SK-N-MC (cell line): ENCODE data around the gene UNC93B1.

Experiments
- DNase-seq: peaks from one replicate; pipeline ENCODE4 v3.0.0-alpha.2; 2011; ENCODE audit warnings: low read depth, low spot score
- H3K27ac ChIP-seq: fragments of 200-600 bp; sonication (generic); 2 replicates; pipeline ENCODE4 v1.5.1; 2016; ENCODE audit warnings: mixed run types
- H3K36me3 ChIP-seq: fragments of 200-600 bp; sonication (generic); 2 replicates; pipeline ENCODE4 v1.6.1; 2017; ENCODE audit warnings: antibody characterized with exemption, low read length, mixed read lengths; ENCODE audit not compliant: insufficient read depth
- H3K4me3 ChIP-seq: fragments of 200-600 bp; sonication (generic); 2 replicates; pipeline ENCODE4 v1.5.1; 2016
- H3K9ac ChIP-seq: fragments of 200-600 bp; sonication (generic); 2 replicates; pipeline ENCODE4 v1.8.0; 2017; ENCODE audit warnings: mixed run types, mixed read lengths; ENCODE audit not compliant: insufficient read length
- H3K9me3 ChIP-seq: fragments of 200-600 bp; sonication (generic); 2 replicates; pipeline ENCODE4 v1.6.1; 2017; ENCODE audit warnings: low read depth, mild to moderate bottlenecking, antibody characterized with exemption, low read length, moderate library complexity, mixed read lengths
- EZH2 ChIP-seq: fragments of 200-600 bp; sonication (generic); IDR thresholded peaks from one replicate; pipeline ENCODE4 v1.6.1; 2017; ENCODE audit warnings: antibody characterized with exemption
- FOXP2 ChIP-seq: optimal IDR thresholded peaks from 2 replicates; pipeline ENCODE3; 2011; ENCODE audit warnings: mild to moderate bottlenecking, moderate library complexity; ENCODE audit not compliant: insufficient read depth; ENCODE audit errors: extremely low read length, control extremely low read depth
- POLR2AphosphoS5 ChIP-seq: IDR thresholded peaks from 2 replicates; pipeline ENCODE4 v1.6.1; 2012; ENCODE audit warnings: mild to moderate bottlenecking, low read depth, low read length, borderline replicate concordance

UNC93B1 gene

DNA sequence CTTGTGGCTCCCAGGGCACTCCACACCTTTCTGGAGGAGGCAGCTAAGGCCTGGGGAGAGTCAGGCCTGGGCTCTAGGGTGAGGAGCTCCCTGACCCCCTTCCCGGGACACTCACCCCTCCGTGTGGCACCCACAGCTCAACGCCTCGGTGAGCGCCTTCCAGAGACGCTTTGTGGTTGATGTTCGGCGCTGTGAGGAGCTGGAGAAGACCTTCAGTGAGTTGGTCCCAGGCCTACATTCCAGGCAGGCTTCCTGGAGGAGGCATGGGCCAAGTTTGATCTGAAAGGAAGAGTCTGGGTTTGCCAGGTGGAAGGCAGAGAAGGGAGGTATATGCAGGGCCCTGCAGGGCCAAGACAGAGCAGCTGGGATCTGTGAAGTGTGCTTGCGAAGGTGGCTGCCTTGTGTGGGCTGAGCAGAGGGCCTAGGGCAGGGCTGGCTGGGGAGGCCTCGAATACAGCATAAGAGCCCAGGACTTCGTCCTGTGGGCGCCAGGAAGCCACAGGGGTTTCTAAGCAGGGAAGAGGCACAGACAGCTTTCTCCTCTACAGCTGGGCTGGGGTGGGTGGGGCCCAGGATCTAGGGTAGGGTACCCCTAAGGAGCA is 37.8 kb upstream of the UNC93B1 start:
- TF ChIP-seq POLR2AphosphoS5 (no peak), FOXP2 (no peak), EZH2 (no peak)
- no peak overlapping the region for H3K27ac ChIP-seq

DNA sequence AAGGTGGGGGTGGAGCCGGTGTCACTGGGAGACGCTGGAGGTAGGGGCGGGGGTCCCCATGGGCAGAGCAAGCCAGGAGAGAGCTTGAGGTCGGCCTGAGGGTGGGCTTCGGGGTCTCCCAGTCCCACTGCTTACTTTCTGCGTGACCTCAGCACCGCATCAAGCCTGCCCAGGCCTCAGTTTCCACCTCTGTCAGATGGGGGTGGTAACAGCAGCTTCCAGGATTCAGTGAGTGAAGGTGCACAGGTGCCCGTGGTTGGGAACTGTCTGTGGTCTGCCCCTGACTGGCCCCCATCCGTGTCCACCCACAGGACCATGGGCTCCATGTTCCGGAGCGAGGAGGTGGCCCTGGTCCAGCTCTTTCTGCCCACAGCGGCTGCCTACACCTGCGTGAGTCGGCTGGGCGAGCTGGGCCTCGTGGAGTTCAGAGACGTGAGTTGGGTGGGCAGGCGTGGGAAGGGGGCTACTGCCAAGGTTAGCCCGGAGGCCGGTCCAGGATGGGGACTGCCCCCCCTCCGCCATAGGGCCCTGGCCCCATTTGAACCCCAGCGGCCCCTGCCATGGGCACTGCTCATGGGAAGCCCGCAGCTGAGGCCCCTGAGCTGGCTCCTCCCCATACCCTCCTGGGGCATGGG is 37.2 kb upstream of the UNC93B1 start:
- Histone ChIP-seq H3K27ac (no peak overlapping the region), H3K4me3 (no peak overlapping the region)

More for the DNA sequence above, 37.8 kb upstream of the UNC93B1 start:
- Histone ChIP-seq H3K9me3 (no peaks in the 10 kb centered on the region), H3K36me3 (no peaks in the 10 kb centered on the region), H3K4me3 (no peak overlapping the region), H3K9ac (no peak overlapping the region)
- DNase-seq: no peak

DNA sequence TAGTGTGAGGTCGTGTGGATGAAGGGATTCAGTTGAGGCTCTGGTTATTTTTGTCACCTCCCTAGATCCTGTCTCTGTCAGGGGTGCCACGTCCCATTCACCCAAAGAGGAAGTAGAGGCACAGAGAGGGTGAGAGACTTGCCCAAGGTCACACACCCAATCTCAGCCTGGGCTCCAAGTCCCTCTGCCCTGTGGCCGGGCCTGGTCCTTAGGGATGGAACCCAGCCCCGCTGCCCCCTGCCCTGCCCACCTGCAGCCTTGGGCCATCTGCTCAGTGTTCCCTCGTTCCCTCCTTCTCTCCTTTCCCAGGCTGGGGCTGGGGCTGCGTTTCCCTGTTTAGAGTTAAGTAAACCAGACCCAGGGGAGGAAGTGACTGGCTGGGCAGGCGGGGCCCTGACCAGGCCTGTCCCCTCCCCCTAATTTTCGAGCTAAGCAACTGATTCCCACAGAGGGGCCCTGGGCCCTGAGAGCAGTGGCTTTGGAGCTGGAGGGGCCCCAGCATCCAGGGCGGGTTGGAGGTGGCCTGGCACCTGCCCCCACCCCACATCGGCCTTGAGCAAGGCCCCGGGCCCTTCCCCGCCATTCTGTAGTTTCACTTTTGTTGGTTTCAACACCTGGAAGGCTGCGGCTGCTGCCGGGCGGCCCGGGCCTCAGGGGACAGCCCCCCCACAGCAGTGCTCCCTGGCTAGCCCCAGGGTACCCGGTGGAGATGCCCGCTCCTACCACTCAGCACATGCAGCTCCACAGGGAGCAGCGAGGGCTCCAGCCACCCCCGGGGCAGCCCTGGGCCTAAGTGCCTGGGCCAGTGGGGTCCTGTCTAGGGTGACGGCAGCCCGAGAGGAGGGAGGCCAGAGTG is 36.4 kb upstream of the UNC93B1 start:
- no peak for DNase-seq
- no peaks in the 10 kb centered on the region for H3K36me3 ChIP-seq
- H3K4me3 ChIP-seq: peak overlapping the region; percentile 22; the same call in 1 of the 2 replicates
- no peaks in the 10 kb centered on the region for H3K9me3 ChIP-seq
- TF ChIP-seq FOXP2: no peak
- TF ChIP-seq EZH2: no peak
- no peak for TF ChIP-seq POLR2AphosphoS5
- H3K27ac ChIP-seq: no peak overlapping the region
- no peak overlapping the region for H3K9ac ChIP-seq

More for the DNA sequence above, 37.2 kb upstream of the UNC93B1 start:
- TF ChIP-seq FOXP2 (no peak), EZH2 (no peak), POLR2AphosphoS5 (no peak)
- H3K9ac ChIP-seq: no peak overlapping the region
- DNase-seq: no peak
- H3K9me3 ChIP-seq: no peaks in the 10 kb centered on the region
- no peaks in the 10 kb centered on the region for H3K36me3 ChIP-seq

DNA sequence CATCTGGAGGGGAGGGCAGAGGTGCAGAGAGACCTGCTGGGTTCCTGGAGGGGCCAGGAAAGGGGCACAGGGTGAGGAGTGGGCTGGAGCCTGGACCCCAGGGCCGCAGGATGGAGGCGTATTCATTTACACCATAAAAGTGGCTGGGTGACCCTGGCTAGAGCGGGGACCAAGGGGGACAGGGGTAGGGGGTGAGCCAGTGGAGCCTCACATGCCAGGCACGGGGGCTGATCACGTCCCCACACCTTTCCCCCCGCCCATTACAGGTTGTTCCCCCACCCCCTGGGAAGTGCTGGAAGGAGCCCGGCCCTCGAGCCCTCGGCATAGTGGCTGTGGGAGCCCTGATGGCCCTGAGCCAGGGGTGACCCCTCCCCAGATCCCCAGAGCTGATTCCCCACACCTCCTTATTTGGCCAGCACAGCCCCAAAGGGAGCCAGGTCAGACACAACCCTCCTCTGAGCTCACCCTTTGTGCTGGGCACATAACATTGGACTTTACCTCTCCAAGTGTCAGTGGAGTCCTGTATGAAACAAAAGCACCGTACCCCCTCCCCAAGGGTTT is 35.7 kb upstream of the UNC93B1 start:
- Histone ChIP-seq H3K9me3 (no peaks in the 10 kb centered on the region), H3K27ac (no peak overlapping the region), H3K36me3 (no peaks in the 10 kb centered on the region; the same call in 1 of the 2 replicates), H3K4me3 (peak overlapping the region; percentile 62; the same call in 1 of the 2 replicates), H3K9ac (no peak overlapping the region)
- no peak for TF ChIP-seq FOXP2
- no peak for TF ChIP-seq POLR2AphosphoS5
- TF ChIP-seq EZH2: no peak
- DNase-seq: no peak

GRCh38 chr11:68038718-68039525 is 35.0 kb upstream of the UNC93B1 start, which contains the start of gene TCIRG1:
Gene TCIRG1, plus strand, starts transcription at chr11:68039025. Its CDS starts 2,247 bp downstream, at chr11:68041272.
- DNase-seq: no peak
- Histone ChIP-seq H3K9me3 (no peaks in the 10 kb centered on the region), H3K9ac (peak within 1 kb of the TSS; percentile 45), H3K27ac (peak within 1 kb of the TSS; percentile 36), H3K36me3 (peaks cover 5% of the 10 kb centered on the region; the same call in 1 of the 2 replicates), H3K4me3 (peak within 1 kb of the TSS; percentile 62)
- TF ChIP-seq EZH2 (no peak), FOXP2 (peak; percentile 14), POLR2AphosphoS5 (peak; percentile 27; the same call in 1 of the 2 replicates)

DNA sequence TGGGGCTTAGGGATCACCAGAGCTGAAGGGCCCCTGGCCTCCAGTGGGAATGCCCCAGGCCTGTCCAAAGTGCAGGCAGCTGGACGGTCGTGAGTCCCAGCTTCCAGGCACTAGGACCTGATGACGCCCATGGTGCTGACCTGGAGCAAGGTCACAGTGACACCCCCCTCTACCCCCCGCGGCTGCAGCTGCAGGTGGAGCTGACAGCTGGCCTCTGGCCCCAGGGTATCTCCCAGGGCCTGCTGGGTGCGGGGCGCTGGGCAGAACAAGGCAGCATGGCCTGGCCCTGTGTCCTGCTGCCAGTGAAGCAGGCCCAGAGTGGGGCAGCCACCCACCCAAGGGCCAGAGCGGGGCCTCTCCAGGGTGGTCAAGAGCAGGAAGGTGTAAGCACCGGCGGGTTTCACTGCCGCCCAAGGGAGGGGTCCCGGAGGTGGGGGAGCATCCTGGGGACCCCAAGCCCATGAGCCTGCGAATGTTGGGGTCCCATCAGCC is 34.4 kb upstream of the UNC93B1 start:
- peak overlapping the region; percentile 36 for H3K27ac ChIP-seq
- H3K9me3 ChIP-seq: no peaks in the 10 kb centered on the region
- H3K4me3 ChIP-seq: no peak overlapping the region
- no peak for DNase-seq
- no peak overlapping the region for H3K9ac ChIP-seq
- TF ChIP-seq FOXP2: no peak
- no peak for TF ChIP-seq EZH2
- no peak for TF ChIP-seq POLR2AphosphoS5
- H3K36me3 ChIP-seq: peaks cover 11% of the 10 kb centered on the region; the same call in 1 of the 2 replicates
